CD14-positive monocyte (primary cell): ENCODE data around the gene WDR18. TPM values are rescaled to one million over a fixed set of nuclear protein-coding genes. Genes with fewer than 3 reads are reported as not detected.

ENCODE experiments used
- DNase-seq, 3 donors: peaks; one replicate each; pipeline ENCODE4 v3.0.0-alpha.2; 2011 to 2022
- H2AFZ ChIP-seq: 2 replicates; pipeline ENCODE4 v1.6.0; 2012; ENCODE audit warnings: mild to moderate bottlenecking, low read depth, low read length, inconsistent platforms; ENCODE audit not compliant: insufficient read depth, poor library complexity, severe bottlenecking
- H3K27ac ChIP-seq, 2 donors: 1 replicate in 1 of 2; 2 replicates in 1 of 2; pipeline ENCODE4 v1.5.1; 2012 to 2013; ENCODE audit warnings: low read length in 2 of 2, control low read depth in 1 of 2, inconsistent platforms in 1 of 2, low read depth in 1 of 2, mild to moderate bottlenecking in 1 of 2
- H3K27me3 ChIP-seq, 2 donors: one replicate each; pipeline versions ENCODE4 v1.6.0 to v1.6.1; 2011 to 2013; ENCODE audit warnings: low read length in 2 of 2; ENCODE audit not compliant: control insufficient read depth in 2 of 2, insufficient read depth in 2 of 2
- H3K36me3 ChIP-seq, 2 donors: replicated peaks in 1 of 2; 1 replicate in 1 of 2; 2 replicates in 1 of 2; pipeline versions ENCODE4 v1.5.1 to v1.6.1; 2012 to 2013; ENCODE audit warnings: low read length in 2 of 2, control low read depth in 1 of 2, inconsistent platforms in 1 of 2, mild to moderate bottlenecking in 1 of 2; ENCODE audit not compliant: insufficient read depth in 2 of 2, control insufficient read depth in 1 of 2
- H3K4me1 ChIP-seq, 2 donors: 1 replicate in 1 of 2; 2 replicates in 1 of 2; pipeline versions ENCODE4 v1.5.1 to v1.6.1; 2012 to 2013; ENCODE audit warnings: low read length in 2 of 2, control low read depth in 1 of 2, inconsistent platforms in 1 of 2, mild to moderate bottlenecking in 1 of 2, moderate library complexity in 1 of 2; ENCODE audit not compliant: insufficient read depth in 2 of 2, control insufficient read depth in 1 of 2
- H3K4me2 ChIP-seq: replicated peaks from 2 replicates; pipeline ENCODE3; 2012; ENCODE audit warnings: low read length, moderate library complexity, mild to moderate bottlenecking; ENCODE audit not compliant: poor library complexity, severe bottlenecking; ENCODE audit errors: extremely low read depth
- H3K4me3 ChIP-seq, 3 experiments: fragments of 200-600 bp in 1 of 3; sonication (generic) in 1 of 3; replicated peaks in 1 of 3; 1 replicate in 2 of 3; 2 replicates in 1 of 3; pipeline ENCODE4 v1.5.1; 2011 to 2013; ENCODE audit warnings: low read length in 3 of 3, mild to moderate bottlenecking in 3 of 3, control low read depth in 2 of 3, low read depth in 2 of 3, inconsistent platforms in 1 of 3, moderate library complexity in 1 of 3
- H3K79me2 ChIP-seq: 2 replicates; pipeline ENCODE4 v1.6.0; 2012; ENCODE audit warnings: mild to moderate bottlenecking, control low read depth, inconsistent platforms, low read length, moderate library complexity; ENCODE audit not compliant: insufficient read depth
- H3K9ac ChIP-seq: 2 replicates; pipeline ENCODE4 v1.6.0; 2017; ENCODE audit warnings: low read length, mild to moderate bottlenecking; ENCODE audit not compliant: insufficient read depth, poor library complexity, severe bottlenecking
- H3K9me3 ChIP-seq, 2 donors: replicated peaks in 1 of 2; 1 replicate in 1 of 2; 2 replicates in 1 of 2; pipeline versions ENCODE4 v1.5.1 to v1.6.1; 2012 to 2013; ENCODE audit warnings: low read length in 2 of 2, control low read depth in 1 of 2; ENCODE audit not compliant: control insufficient read depth in 1 of 2, insufficient read depth in 1 of 2
- H4K20me1 ChIP-seq: 2 replicates; pipeline ENCODE4 v1.6.0; 2012; ENCODE audit warnings: mild to moderate bottlenecking, low read length, control low read depth, moderate library complexity; ENCODE audit not compliant: insufficient read depth
- H3K27ac Mint-ChIP-seq, 7 donors: one replicate each; pipeline ENCODE4 v1.8.0; 2020; ENCODE audit warnings: mild to moderate bottlenecking in 7 of 7, mixed read lengths in 7 of 7, moderate library complexity in 6 of 7, inconsistent platforms in 2 of 7
- H3K27me3 Mint-ChIP-seq, 3 donors: one replicate each; pipeline ENCODE4 v1.8.0; 2021 to 2022; ENCODE audit warnings: low read depth in 3 of 3, mild to moderate bottlenecking in 3 of 3, mixed read lengths in 3 of 3, moderate library complexity in 3 of 3, inconsistent platforms in 1 of 3
- H3K36me3 Mint-ChIP-seq, 2 donors: one replicate each; pipeline ENCODE4 v1.8.0; 2020; ENCODE audit warnings: mixed read lengths in 2 of 2, inconsistent platforms in 1 of 2, mild to moderate bottlenecking in 1 of 2
- H3K4me1 Mint-ChIP-seq: one replicate; pipeline ENCODE4 v1.8.0; 2020; ENCODE audit warnings: mild to moderate bottlenecking, mixed read lengths
- H3K4me3 Mint-ChIP-seq, 2 donors: one replicate each; pipeline ENCODE4 v1.8.0; 2020; ENCODE audit warnings: mild to moderate bottlenecking in 2 of 2, mixed read lengths in 2 of 2, moderate library complexity in 1 of 2
- H3K9me3 Mint-ChIP-seq, 7 donors: one replicate each; pipeline ENCODE4 v1.8.0; 2020 to 2022; ENCODE audit warnings: mixed read lengths in 7 of 7, mild to moderate bottlenecking in 6 of 7, moderate library complexity in 6 of 7, inconsistent platforms in 2 of 7
- WGBS: methylation state at CpG from one replicate; pipeline ENCODE4 v1.1.5; 2013; ENCODE audit warnings: missing lambda C conversion rate; ENCODE audit not compliant: insufficient coverage; 5-methylcytosine and 5-hydroxymethylcytosine counted together
- intact Hi-C, 2 donors: fragments of 100-400 bp; cut with micrococcal nuclease; formaldehyde crosslinking; loops; one replicate each; pipeline versions ENCODE4 v1.15.0 to v1.15.1; 2023
- polyA plus RNA-seq, 3 donors: library from polyadenylated mRNA; depleted of rRNA in 1 of 3; unstranded in 2 of 3; stranded (reverse) in 1 of 3; fragments of 300-500 nt in 2 of 3; fragments of >200 nt in 1 of 3; fragmentation: Illumina TruSeq in 2 of 3; gene quantifications; 1 replicate in 2 of 3; 2 replicates in 1 of 3; pipeline ENCODE4 v1.2.3, GENCODE V29; 2012 to 2021
- TF ChIP-seq, protein P1 (sequence below): fragments of 200-600 bp; IDR thresholded peaks from one replicate; pipeline ENCODE4 v1.8.0; 2022; ENCODE audit warnings: antibody characterized with exemption, mild to moderate bottlenecking

WDR18 gene
- polyA plus RNA-seq, 3 donors, result 21.3 to 52.7 (median 49.9) TPM

- peak overlapping the region; percentile 60 for H3K9ac ChIP-seq
Measured at GRCh38 chr19:941292-942132, 42.6 kb upstream of the WDR18 start.

GRCh38 chr19:942133-942645 is 42.0 kb upstream of the WDR18 start:
- H3K36me3 Mint-ChIP-seq, result peaks cover 30 to 62% of the 10 kb centered on the region in 2 donors
- TF ChIP-seq, protein P1, sequence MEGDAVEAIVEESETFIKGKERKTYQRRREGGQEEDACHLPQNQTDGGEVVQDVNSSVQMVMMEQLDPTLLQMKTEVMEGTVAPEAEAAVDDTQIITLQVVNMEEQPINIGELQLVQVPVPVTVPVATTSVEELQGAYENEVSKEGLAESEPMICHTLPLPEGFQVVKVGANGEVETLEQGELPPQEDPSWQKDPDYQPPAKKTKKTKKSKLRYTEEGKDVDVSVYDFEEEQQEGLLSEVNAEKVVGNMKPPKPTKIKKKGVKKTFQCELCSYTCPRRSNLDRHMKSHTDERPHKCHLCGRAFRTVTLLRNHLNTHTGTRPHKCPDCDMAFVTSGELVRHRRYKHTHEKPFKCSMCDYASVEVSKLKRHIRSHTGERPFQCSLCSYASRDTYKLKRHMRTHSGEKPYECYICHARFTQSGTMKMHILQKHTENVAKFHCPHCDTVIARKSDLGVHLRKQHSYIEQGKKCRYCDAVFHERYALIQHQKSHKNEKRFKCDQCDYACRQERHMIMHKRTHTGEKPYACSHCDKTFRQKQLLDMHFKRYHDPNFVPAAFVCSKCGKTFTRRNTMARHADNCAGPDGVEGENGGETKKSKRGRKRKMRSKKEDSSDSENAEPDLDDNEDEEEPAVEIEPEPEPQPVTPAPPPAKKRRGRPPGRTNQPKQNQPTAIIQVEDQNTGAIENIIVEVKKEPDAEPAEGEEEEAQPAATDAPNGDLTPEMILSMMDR, result no peak
- intact Hi-C loops, result no loop called here
- Histone ChIP-seq H3K4me2 (no peak overlapping the region), H3K4me3 (no peak overlapping the region), H3K9me3 (no peaks in the 10 kb centered on the region), H3K4me1 (peaks cover 28 to 41% of the 10 kb centered on the region in 2 donors), H4K20me1 (peaks cover 100% of the 10 kb centered on the region), H3K79me2 (peaks cover 99% of the 10 kb centered on the region), H3K27ac (peak overlapping the region in 1 of 2 donors; percentile 75), H2AFZ (no peak overlapping the region), H3K36me3 (peaks cover 17 to 39% of the 10 kb centered on the region in 2 donors), H3K27me3 (no peaks in the 10 kb centered on the region), H3K9ac (no peak overlapping the region)
- H3K4me1 Mint-ChIP-seq, result peaks cover 47% of the 10 kb centered on the region
- peaks cover 0 to 2% (median 0%) of the 10 kb centered on the region in 7 donors for H3K9me3 Mint-ChIP-seq
- H3K27me3 Mint-ChIP-seq, result peaks cover 0 to 1% (median under 1%) of the 10 kb centered on the region in 3 donors
- 95% methylated on average over 32 of the region's 32 CpGs for whole genome bisulfite sequencing
- no peak for DNase-seq
- no peak overlapping the region for H3K27ac Mint-ChIP-seq
- no peak overlapping the region for H3K4me3 Mint-ChIP-seq

More at GRCh38 chr19:941292-942132, 42.6 kb upstream of the WDR18 start:
- Mint-ChIP-seq H3K4me1 (peaks cover 46% of the 10 kb centered on the region), H3K27ac (peak overlapping the region in 5 of 7 donors; percentile 56 to 84 (median 69)), H3K27me3 (peaks cover 0 to 1% (median 0%) of the 10 kb centered on the region in 3 donors), H3K4me3 (peak overlapping the region; percentile 72 to 85), H3K36me3 (peaks cover 32 to 64% of the 10 kb centered on the region in 2 donors), H3K9me3 (peaks cover 0 to 2% (median 0%) of the 10 kb centered on the region in 7 donors)
- Histone ChIP-seq H3K9me3 (no peaks in the 10 kb centered on the region), H4K20me1 (peaks cover 100% of the 10 kb centered on the region), H3K79me2 (peaks cover 99% of the 10 kb centered on the region), H3K4me1 (peaks cover 22 to 39% of the 10 kb centered on the region in 2 donors), H3K4me3 (peak overlapping the region; percentile 17 to 71 (median 21)), H3K36me3 (peaks cover 17 to 42% of the 10 kb centered on the region in 2 donors), H3K27me3 (no peaks in the 10 kb centered on the region), H3K4me2 (peak overlapping the region; percentile 78), H3K27ac (peak overlapping the region in 1 of 2 donors; percentile 75), H2AFZ (no peak overlapping the region)
- DNase-seq, result no peak
- TF ChIP-seq, protein P1, result no peak
- intact Hi-C loops, result loop anchor here (2.0 kb wide), 1 partner anchor 15 kb away; the partner anchor contains the start of gene ARID3A (in 2 of the 2)
- whole genome bisulfite sequencing, result 69% methylated on average over 42 of the region's 45 CpGs
